GM19099 (cell line): ENCODE measurements around the gene CYP1A2.

Experiments
- POLR2A ChIP-seq: IDR thresholded peaks from 3 replicates; pipeline ENCODE4 v1.6.1; 2011; ENCODE audit warnings: low read depth; ENCODE audit not compliant: insufficient read length; ENCODE audit errors: extremely low read depth

Gene CYP1A2

DNA sequence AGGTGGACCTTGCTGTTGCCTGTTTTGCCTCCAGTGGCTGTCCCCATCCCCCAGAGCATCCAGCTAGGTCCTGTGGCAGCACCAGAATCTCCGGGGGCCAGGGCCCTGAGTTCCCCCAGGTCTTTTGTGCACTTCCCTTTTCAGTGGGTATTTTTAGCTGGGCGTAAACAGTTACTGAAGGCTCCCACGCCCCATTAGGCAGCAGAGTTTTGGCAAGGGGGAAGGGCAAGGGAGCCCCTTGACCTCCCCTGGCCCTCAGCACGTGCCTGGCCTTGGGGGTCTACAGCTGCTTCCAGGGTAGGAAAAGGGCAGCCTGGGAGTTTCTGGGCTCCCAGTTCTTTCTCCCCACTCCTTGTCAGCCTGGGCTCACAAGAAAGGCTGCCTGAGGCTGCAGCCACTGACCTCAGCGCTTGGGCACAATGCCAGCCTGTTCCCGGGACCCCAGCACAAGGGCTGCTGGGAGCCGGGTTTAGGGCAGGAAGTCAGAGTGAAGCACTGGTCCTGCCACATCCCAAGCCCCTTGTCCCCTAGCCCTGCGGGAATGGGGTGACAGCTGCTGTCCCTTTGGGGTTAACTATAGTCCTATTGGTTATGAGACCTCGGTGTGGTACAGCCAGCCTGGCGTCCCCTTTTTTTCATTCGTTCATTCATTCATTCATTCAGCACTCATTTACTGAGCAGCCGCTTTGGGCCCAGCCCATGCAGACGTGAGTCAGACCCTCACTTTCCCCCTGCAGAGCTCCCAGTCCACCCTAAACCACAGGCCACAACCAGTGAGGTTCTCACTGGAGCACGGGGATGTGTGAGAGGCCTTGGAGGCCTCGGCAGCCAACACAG, 41.7 kb downstream of the CYP1A2 start:
- peak; percentile 23 for TF ChIP-seq POLR2A

DNA sequence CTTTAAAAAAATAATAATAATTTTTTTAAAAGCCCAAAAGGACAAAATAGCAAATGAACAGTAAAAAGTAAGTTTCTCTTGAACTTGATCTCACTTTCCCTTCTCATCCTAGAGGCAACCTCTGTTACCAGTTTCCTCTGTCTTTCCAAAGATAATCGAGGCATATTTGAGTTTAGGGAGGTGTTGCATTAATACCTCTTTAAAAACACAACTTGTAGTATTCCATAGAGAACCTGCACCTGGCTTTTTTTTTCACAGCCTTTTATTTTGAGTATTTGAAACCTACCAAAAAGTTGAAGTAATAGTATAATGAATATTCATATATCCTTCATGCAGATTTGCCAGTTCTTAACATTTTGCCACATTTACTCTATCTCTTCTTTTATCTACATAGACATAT, 42.4 kb downstream of the CYP1A2 start:
- no peak for TF ChIP-seq POLR2A

DNA sequence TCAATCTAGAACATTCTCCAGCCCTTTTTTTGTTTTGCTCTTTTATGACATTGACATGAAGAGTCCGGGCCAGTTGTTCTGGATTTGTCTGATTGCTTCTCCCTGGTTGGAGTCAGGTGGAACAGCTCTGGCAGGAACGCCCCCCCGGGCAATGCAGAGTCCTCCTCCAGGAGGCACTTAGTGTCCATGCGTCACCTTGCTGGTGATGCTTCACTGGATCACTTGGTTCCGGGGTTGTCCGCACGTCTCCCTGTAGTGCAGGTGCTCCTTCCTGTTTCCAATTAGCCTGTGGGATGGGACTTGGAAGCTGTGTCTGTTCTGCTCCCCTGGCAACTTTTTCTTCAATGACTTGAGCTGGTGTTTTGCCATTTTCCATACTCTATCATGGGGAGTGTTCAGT, 43.0 kb downstream of the CYP1A2 start:
- peak; percentile 12 for TF ChIP-seq POLR2A

- peak; percentile 23 for TF ChIP-seq POLR2A
Measured at GRCh38 chr15:74792227-74793016, 43.8 kb downstream of the CYP1A2 start.

DNA sequence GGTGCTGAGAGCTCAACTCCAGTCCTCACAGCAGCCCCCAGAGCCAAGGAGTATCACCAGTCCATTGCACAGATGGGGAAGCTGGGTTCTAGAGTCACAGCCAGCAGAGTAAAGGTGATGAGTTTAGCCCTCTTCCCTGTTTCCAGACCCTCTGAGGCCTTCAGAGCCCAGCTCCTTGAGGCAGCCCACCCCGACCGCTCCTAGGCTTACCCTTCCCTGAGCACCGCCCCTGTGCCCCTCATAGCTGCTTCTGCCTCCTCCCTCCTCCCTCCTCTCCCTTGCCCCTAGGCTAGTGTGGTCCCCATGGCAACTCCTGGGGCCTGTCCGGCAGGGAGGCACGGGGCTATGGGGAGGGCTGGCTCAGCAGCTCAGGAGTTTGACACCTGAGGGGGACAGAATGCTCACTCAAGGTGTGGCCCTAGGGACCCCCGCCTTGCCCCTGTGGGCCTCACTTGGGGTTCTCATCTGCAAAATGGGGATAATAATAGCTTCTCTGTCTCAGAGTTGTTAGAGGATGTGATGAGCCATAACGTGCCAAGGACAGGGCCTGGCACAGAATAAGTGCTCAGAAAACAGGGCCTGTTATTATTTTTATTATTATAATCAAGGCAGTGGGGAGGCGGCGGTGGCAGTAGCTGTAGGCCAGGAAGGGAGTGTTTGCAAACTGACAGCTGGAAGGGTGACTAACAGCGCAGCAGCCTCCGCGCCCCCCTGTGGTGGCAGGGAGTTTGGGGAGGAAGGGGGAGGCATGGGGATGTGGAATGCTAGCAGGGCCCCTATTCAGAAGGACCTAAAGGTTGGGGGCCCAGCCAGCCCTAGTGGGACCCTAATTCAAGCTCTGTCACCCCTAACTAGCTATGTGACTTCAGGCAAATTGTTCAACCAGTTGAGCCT, 44.7 kb downstream of the CYP1A2 start:
- peak; percentile 9 for TF ChIP-seq POLR2A

DNA sequence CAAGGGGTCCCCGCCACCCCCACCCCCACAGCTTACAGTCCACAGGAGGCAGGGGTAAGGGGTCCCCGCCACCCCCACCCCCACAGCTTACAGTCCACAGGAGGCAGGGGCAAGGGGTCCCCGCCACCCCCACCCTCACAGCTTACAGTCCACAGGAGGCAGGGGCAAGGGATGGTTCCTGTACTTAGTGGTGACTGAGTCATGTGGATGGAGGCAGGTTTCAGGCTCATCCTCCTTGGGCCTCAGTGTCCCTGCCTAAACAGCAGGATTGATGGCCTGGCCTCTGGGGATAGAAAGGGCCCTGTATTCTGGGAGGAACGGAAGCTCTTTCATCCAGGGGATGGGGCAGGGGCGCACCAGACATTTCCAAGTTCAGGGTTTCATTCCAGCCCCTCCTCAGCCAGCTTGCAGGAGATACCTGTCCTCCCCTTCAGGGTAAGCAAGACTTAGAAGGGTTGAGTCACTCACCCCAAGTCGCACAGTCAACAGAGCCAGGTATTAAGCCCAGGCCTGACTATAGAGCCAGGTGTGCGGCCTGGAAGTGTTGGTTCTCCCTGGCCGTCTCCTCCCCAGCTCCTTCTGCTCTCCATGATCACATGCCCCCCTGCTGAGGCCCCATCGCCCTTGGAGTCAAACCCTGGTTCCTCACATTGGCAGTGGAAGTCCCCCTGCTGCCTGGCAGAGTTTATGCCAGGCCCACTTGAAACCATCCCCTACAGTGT, 45.8 kb downstream of the CYP1A2 start:
- no peak for TF ChIP-seq POLR2A

DNA sequence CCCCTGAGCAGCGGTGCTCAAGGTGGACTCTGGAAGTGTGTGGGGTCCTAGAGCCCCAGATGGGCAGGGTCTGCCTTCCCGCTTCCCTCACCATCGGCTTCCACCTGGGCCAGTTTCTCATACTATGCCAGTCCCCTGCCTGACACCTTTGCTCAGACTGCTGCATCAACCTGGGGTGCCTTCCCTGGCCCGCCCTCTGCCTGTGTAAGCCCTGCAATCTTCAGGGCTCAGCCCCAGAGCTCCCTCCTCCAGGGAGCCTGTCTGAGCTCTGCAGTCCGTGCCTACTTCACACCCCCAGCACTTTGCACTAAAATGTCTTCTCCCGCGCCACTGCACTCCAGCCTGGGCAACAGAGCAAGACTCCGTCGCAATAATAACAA, 46.3 kb downstream of the CYP1A2 start:
- TF ChIP-seq POLR2A, result no peak

DNA sequence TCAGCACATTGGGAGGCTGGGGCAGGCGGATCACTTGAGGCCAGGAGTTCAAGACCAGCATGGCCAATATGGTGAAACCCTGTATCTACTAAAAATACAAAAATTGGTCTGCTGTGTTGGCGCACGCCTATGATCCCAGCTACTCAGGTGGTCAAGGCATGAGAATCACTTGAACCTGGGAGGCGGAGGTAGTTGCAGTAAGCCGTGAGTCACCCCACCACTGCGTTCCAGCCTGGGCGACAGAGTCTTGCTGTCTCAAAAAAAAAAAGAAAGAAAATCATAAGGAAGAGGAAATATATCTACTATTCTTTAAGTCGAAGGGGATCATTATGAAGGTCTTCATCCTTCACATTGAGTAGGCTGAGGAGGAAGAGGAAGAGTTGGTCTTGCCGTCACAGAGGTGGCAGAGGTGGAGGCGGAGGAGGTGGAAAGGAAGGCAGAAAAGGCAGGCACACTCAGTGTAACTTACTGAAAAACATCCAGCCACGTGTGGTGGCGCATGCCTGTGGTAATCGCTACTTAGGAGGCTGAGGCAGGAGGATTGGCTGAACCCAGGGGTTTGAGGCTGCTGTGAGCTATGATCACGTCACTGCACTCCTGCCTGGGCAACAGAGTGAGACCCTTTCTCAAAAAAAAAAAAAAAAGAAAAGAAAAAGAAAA, 47.5 kb downstream of the CYP1A2 start:
- TF ChIP-seq POLR2A, result no peak

DNA sequence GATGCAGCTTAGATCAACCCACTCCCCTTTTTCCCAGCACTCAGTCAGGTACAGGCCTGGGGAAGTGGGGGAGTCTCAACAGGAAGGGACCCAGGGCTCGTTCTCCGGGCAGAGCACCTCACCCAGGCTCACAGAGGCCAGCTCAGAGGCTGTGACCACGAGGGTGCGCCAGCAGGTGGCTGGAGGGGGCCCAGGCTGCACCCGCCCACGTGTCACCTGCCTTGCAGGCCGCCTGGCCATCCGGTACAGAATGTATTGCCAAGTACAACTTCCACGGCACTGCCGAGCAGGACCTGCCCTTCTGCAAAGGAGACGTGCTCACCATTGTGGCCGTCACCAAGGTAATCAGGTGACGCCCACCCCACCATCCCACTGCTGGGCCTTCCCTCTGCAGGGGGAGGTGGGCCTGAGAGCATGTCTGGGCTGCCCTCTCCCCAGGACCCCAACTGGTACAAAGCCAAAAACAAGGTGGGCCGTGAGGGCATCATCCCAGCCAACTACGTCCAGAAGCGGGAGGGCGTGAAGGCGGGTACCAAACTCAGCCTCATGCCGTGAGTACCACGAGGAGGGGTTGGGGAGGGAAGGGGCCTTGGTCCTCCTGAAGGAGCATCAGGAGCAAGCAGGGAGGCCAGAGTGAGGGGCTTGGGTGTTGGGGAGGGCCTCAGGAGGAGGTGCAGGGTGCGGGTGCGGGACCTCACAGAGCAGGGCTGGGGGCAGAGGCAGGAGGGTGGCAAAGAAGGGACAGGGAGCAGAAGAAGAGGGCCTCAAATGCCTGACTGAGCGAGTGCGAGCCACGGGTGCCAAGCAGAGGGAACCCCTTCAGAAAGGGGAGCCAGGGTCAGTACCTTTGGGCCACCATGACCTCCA, 50.0 kb downstream of the CYP1A2 start:
- TF ChIP-seq POLR2A, result no peak

DNA sequence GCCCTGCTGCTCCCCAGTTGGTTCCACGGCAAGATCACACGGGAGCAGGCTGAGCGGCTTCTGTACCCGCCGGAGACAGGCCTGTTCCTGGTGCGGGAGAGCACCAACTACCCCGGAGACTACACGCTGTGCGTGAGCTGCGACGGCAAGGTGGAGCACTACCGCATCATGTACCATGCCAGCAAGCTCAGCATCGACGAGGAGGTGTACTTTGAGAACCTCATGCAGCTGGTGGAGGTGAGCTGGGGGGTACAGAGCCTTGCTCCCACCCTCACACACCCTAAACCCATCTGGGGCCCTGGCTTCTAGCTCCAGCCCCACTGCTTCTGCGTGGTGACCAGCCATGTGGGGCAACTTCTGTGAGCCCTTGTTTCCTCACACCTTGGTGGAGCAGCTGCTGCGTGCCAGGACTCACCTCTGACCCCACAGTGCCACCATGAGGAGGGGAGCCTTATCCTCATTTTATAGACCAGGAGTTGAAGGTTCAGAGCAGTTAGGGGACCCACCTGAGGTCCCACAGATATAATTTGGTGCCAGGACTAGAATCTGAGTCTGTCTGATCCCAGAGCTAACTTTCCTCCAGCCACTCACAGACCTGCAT, 50.7 kb downstream of the CYP1A2 start:
- no peak for TF ChIP-seq POLR2A

GRCh38 chr15:74799856-74800558, 51.4 kb downstream of the CYP1A2 start:
- TF ChIP-seq POLR2A, result peak; percentile 25

DNA sequence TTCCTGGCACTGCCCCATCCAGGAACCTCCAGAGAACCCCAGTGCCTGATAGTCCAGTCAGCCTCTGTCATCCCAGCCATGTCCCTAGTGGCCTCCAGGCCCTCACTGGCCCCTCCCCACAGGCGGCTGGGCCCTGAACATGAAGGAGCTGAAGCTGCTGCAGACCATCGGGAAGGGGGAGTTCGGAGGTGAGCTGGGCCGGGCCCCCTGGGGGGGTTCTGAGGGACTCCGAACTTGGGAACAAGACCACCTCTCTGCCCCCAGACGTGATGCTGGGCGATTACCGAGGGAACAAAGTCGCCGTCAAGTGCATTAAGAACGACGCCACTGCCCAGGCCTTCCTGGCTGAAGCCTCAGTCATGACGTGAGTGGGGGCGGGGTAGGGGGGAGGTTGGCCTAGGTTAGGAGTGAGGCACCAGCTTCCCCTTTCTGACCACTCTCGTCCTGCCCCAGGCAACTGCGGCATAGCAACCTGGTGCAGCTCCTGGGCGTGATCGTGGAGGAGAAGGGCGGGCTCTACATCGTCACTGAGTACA, 52.0 kb downstream of the CYP1A2 start:
- no peak for TF ChIP-seq POLR2A

- peak; percentile 22 for TF ChIP-seq POLR2A
Measured at GRCh38 chr15:74801311-74801997, 52.8 kb downstream of the CYP1A2 start.
